T-helper 1 cell (primary cell): ENCODE data around the gene HERC4.
"Not testable (repeated sequence)": the region's sequence is repeated elsewhere in the genome, so short reads cannot be mapped to it uniquely, and the experiment has no call there.

Experiments
- DNase-seq, 5 donors: peaks; one replicate each; pipeline ENCODE4 v3.0.0-alpha.2; 2012 to 2020

Gene HERC4

GRCh38 chr10:68043030-68043429 lies 32.1 kb downstream of the HERC4 start:
- no peak for DNase-seq

- DNase-seq: no peak
Observed at GRCh38 chr10:68032113-68032512, 43.0 kb downstream of the HERC4 start.

- no peak for DNase-seq
Observed at GRCh38 chr10:68027429-68027828, 47.7 kb downstream of the HERC4 start.

GRCh38 chr10:68023292-68023691 lies 51.8 kb downstream of the HERC4 start:
- DNase-seq: no peak

- not testable (repeated sequence) for DNase-seq
Observed at GRCh38 chr10:68022324-68022723, 52.8 kb downstream of the HERC4 start.

- DNase-seq: peak in 1 of 5 donors; percentile 16
Observed at GRCh38 chr10:68016519-68016918, 58.6 kb downstream of the HERC4 start.

- no peak for DNase-seq
Observed at GRCh38 chr10:68010426-68010940, 64.6 kb downstream of the HERC4 start.

DNA sequence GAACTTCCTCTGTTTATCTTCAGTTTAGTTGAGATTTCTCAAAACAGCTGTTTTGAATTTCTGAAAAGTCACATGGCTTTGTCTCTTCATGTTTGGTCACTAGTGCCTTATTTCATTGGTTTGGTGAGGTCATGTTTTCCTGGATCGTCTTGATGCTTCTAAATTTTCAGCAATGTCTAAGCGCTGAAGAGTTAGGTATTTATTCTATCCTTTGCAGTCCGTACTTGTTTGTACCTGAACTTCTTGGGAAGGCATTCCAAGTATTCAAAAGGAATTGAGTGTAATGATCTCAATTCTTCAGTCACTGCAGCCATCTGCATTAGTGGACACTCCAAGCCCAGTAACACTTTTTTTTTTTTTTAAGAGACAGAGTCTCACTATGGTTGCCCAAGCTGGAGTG lies 67.7 kb downstream of the HERC4 start:
- DNase-seq: no peak

DNA sequence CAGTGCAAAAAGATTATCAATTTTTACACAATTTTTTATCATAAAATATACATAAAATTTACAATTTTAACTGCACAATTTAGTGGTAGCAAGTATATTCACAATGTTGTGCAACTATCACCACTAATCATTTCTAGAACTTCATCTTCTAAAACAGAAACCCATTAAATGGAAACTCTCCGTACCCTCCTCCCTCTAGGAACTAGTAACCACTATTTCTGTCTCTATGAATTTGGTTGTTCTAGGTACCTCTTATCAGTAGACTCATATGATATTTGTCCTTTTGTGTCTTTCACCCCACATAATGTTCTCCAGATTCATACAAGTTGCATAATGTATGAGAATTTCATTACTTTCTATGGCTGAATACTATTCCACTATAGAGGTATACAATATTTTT lies 73.5 kb downstream of the HERC4 start:
- DNase-seq: no peak

DNA sequence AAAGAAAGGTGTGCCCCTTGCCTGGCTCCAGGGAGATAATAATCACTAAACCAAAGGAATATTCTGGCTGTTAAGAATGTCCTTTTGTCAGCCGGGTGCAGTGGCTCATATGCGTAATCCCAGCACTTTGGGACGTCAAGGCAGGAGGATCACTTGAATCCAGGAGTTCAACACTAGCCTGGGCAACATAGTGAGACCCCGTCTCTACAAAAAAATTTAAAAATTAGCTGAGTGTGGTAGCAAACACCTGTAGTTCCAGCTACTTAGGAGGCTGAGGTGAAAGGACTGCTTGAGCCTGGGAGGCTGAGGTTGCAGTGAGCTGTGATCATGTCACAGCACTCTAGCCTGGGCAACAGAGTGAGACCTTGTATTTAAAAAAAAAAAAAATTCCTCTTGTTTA lies 74.1 kb downstream of the HERC4 start:
- no peak for DNase-seq

GRCh38 chr10:67990093-67990492 lies 85.0 kb downstream of the HERC4 start:
- DNase-seq: no peak

DNA sequence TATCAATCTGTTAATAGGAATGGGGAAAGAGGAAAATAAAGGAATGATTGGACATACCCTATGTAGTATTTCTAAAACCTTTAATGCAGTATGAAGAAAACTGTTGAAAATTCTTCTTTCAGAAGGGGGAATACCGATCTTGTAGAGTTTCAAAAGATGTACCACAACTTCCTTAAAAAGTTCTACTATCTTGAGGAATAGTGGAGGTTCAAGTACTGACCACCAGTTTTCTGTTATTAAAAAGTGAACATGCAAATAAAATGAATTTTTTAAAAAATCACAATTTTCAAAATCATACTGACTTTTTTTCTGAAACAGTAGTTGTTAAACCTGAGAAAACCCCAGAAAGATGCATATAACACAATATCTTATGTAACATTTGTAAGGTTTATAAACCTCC lies 86.5 kb downstream of the HERC4 start:
- DNase-seq: no peak

DNA sequence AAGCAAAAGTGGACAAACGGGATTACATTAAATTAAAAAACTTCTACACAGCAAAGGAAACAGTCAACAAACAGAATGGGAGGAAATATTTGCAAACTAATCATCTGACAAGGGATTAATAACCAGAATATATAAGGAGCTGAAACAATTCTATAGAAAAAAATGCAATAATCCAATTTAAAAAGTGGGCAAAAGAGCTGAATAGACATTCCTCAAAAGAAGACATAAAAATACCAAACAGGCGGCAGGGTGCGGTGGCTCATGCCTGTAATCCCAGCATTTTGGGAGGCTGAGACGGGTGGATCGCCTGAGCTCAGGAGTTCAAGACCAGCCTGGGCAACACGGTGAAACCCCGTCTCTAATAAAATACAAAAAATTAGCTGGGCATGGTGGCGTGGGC lies 92.5 kb downstream of the HERC4 start:
- DNase-seq: not testable (repeated sequence)

GRCh38 chr10:67978749-67979148 lies 96.3 kb downstream of the HERC4 start:
- no peak for DNase-seq

DNA sequence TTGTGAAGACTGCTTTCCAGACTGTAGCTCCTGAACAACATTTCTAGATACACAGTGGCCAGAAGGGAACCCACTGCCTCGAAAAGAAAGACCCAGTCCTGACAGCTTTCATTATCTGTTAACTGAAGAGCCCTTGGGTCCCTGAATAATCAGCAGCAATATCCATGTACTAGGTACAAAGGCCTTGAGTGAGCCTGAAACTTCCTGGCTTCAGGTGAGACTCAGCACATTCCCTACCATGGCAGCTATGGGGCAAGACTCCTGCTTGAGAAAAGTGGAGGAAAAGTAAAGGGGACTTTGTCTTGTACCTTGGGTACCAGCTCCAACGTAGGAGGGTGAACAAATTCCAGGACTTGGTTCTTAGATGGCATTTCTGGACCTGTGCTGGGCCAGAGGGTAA lies 97.8 kb downstream of the HERC4 start:
- DNase-seq: no peak

GRCh38 chr10:67976292-67977245 lies 98.5 kb downstream of the HERC4 start:
- DNase-seq: no peak

GRCh38 chr10:67975871-67976270 lies 99.2 kb downstream of the HERC4 start:
- no peak for DNase-seq

GRCh38 chr10:67971311-67971710 lies 103.8 kb downstream of the HERC4 start:
- DNase-seq: no peak

GRCh38 chr10:67969875-67970274 lies 105.2 kb downstream of the HERC4 start:
- DNase-seq: no peak

- not testable (repeated sequence) for DNase-seq
Observed at GRCh38 chr10:67966035-67966434, 109.0 kb downstream of the HERC4 start.

- no peak for DNase-seq
Observed at GRCh38 chr10:67965456-67965855, 109.6 kb downstream of the HERC4 start.

DNA sequence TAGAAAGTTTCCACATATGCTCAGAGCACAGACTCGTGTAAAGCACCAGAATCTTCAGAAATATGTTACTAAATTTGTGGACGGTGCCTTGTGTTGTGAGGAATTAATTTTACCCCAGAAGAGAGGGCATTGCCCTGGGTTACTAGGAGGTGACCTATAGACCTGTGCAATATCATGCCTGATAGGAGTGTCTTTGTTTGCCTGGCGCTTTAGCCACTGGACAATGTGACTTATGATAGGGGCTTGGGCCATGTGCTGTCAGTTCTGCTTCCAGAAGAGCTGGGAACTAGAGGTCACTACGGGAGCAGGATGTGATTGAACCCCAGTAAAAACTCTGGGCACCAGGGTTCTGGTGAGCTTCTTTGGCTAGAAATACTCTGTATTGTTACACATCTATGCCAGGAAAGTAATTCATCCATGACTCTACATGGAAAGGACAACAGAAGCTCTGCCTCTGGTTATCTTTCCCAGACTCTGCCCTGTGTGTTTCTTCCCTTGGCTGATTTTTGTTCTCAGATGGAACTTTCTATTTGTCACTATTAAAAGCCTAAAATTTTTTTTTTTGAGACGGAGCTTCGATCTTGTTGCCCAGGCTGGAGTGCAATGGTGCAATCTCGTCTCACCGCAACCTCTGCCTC lies 115.1 kb downstream of the HERC4 start:
- no peak for DNase-seq

DNA sequence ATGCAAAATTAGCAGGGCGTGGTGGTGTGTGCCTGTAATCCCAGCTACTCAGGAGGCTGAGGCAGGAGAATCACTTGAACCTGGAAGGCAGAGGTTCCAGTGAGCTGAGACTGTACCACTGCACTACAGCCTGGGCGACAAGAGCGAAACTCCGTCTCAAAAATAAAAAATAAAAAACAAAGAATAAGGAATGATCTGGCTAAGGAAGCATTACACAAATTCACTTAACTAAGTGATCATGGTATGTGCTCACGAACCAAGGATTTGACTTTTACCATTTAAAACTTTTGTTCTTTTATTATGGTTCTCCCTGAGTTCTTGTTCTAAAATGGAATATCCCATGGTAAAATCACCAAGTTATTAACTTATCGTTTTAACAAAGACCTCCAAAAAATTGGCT lies 119.5 kb downstream of the HERC4 start:
- no peak for DNase-seq

- DNase-seq: no peak
Observed at GRCh38 chr10:67943917-67944316, 131.2 kb downstream of the HERC4 start.
